Endothelial cell (in vitro differentiated cells): ENCODE data around the gene ITPR2. TPM values are rescaled to one million over a fixed set of nuclear protein-coding genes. Genes with fewer than 3 reads are reported as not detected.

Experiments used
- DNase-seq: peaks from one replicate; pipeline ENCODE4 v3.0.0; 2021; ENCODE audit warnings: low spot score
- H3K27ac Mint-ChIP-seq: one replicate; pipeline ENCODE4 v1.8.0; 2021; ENCODE audit warnings: mixed read lengths, inconsistent platforms; ENCODE audit not compliant: unreplicated experiment
- H3K27me3 Mint-ChIP-seq: one replicate; pipeline ENCODE4 v1.8.0; 2021; ENCODE audit warnings: mild to moderate bottlenecking, moderate library complexity, mixed read lengths, inconsistent platforms; ENCODE audit not compliant: unreplicated experiment
- H3K36me3 Mint-ChIP-seq: one replicate; pipeline ENCODE4 v1.8.0; 2021; ENCODE audit warnings: mild to moderate bottlenecking, low read depth, mixed read lengths, inconsistent platforms; ENCODE audit not compliant: unreplicated experiment
- H3K4me1 Mint-ChIP-seq: one replicate; pipeline ENCODE4 v1.8.0; 2021; ENCODE audit warnings: mild to moderate bottlenecking, mixed read lengths, inconsistent platforms; ENCODE audit not compliant: unreplicated experiment
- H3K4me3 Mint-ChIP-seq: one replicate; pipeline ENCODE4 v1.8.0; 2021; ENCODE audit warnings: mild to moderate bottlenecking, mixed read lengths, inconsistent platforms; ENCODE audit not compliant: unreplicated experiment
- H3K9me3 Mint-ChIP-seq: one replicate; pipeline ENCODE4 v1.8.0; 2021; ENCODE audit warnings: mixed read lengths, inconsistent platforms; ENCODE audit not compliant: unreplicated experiment
- CTCF ChIP-seq: fragments of 200-600 bp; sonication (generic); IDR thresholded peaks from one replicate; pipeline ENCODE4 v1.5.0; 2021; ENCODE audit warnings: antibody characterized with exemption; ENCODE audit not compliant: unreplicated experiment
- total RNA-seq: library from RNA; stranded (reverse); fragmentation: NEBNext Ultra II Directional; extraction: Animal tissue kit (Norgen Biotek cat#: 25700); gene quantifications from one replicate; pipeline ENCODE4 v1.2.1, GENCODE V29; 2021; ENCODE audit not compliant: unreplicated experiment

The ITPR2 gene
- total RNA-seq, 1 donor from 2014 or later, result 33.8 TPM

DNA sequence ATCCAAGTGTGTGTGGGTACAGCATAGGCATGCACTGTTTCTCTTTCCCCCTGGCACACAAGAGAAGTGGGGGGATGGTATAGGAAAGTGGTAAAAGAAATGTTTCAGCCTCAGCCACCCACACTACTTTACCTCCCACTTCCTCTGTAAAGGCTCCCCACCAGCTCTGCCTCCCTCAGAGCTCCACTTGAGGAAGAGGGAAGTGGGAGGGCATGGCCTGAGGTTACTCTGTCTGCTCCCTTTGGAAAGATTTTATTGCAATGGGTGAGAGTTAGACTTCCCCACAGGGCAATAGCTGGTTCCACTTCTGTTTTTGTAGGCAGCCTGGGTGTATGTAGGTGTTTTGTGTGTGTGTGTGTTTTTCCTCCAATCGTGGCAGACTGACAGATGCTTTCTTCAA lies 492.3 kb downstream of the ITPR2 start:
- Mint-ChIP-seq H3K9me3 (no peaks in the 10 kb centered on the region), H3K4me3 (no peak overlapping the region), H3K27me3 (no peaks in the 10 kb centered on the region), H3K4me1 (peaks cover 17% of the 10 kb centered on the region), H3K27ac (no peak overlapping the region), H3K36me3 (no peaks in the 10 kb centered on the region)
- no peak for TF ChIP-seq CTCF
- DNase-seq, result no peak

GRCh38 chr12:26339976-26340375 lies 493.0 kb downstream of the ITPR2 start:
- H3K4me3 Mint-ChIP-seq, result no peak overlapping the region
- no peak overlapping the region for H3K27ac Mint-ChIP-seq
- no peaks in the 10 kb centered on the region for H3K9me3 Mint-ChIP-seq
- no peaks in the 10 kb centered on the region for H3K27me3 Mint-ChIP-seq
- TF ChIP-seq CTCF, result no peak
- H3K4me1 Mint-ChIP-seq, result peaks cover 17% of the 10 kb centered on the region
- H3K36me3 Mint-ChIP-seq, result no peaks in the 10 kb centered on the region
- no peak for DNase-seq

DNA sequence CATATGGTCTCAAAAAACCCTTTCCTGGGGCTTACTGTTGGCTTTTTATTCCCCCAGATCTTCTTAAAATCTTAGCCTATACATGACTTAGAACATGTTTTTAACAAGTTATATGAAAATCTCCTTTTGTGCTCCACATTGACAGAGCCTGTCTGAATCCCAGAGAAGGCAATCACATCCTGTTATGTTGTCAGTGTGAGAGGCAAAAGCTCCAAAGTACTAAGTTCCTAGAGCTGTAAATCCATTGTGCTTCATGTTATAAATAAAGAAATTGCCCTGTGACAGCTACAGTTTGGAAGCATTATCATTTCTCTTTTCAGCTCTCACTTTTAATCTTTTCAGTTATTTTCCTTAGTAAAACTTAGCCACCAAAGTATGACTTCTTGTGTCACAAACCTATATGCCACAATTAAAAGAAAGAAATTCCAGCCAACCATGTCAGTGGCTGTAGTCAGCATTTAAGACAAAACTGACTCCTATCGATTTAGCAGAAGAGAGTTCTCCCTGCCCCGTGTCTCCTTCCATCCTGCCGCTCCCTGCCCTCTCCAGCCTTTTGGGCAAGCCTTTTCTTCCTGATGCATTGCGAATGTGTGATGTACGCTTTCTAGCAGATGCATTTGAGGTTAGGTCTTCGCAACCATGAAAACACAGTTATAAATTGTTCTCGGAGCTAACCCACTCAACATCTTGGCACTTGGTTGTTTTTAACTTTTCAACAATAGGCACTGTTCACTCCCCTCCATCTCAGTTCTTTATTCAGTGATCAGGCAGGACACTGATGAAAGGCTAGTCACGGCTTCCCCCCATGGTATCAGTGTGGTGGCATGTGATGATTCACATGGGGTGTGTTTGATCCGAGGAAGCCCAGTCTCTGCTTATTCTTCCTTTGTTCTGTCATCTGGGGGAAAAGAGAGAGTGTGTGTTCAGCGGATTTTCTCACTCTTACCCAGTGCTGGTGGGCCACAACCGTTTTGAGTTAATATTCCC lies 494.1 kb downstream of the ITPR2 start:
- Mint-ChIP-seq H3K36me3 (peaks cover 3% of the 10 kb centered on the region), H3K27ac (no peak overlapping the region), H3K9me3 (no peaks in the 10 kb centered on the region), H3K4me1 (peaks cover 21% of the 10 kb centered on the region), H3K27me3 (no peaks in the 10 kb centered on the region), H3K4me3 (no peak overlapping the region)
- TF ChIP-seq CTCF, result no peak
- DNase-seq, result no peak

DNA sequence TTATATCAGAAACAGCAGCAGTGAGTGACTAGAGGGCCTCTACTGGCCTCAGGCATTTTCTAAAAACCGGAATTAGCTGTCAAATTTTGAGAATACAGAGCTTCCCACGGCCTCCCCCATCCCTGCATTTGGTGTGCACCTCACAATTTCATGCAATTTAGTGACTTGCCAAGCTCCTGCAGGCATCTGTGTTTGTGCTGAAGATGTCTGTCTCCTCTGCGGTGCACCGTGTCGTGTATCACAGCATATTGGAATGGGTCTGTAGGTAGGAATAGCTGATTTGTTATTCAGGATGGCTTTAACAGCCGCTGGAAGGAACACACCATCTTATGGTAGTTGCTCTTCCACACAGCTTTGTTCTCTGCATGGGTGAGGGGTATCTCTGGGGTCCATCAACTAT lies 497.3 kb downstream of the ITPR2 start:
- Mint-ChIP-seq H3K4me1 (peaks cover 10% of the 10 kb centered on the region), H3K36me3 (peaks cover 8% of the 10 kb centered on the region), H3K27ac (no peak overlapping the region), H3K27me3 (no peaks in the 10 kb centered on the region), H3K9me3 (no peaks in the 10 kb centered on the region), H3K4me3 (no peak overlapping the region)
- no peak for DNase-seq
- TF ChIP-seq CTCF, result no peak

DNA sequence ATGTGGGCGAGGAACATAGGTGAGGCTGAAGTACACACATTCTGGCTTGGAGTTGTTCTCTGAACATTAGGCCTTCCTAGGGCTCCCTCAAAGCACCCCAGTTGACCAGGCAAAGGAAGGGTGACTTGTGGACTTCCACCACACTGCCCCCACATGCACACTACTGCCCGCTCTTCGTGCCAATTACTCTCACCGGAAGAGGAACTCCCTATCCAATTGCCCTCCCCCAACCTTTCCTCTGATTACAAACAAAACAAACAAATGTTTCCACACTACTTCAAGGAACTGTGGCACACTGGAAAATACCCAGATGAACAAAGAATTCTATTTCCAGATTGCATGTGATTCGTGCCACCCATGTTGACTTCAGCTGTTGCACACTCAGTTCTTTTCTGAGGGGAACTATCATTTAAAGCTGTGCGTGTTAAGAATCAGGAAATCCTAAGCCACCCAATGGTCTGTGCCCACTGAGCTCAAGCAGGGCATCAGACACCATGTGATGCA lies 498.3 kb downstream of the ITPR2 start:
- Mint-ChIP-seq H3K4me1 (peaks cover 4% of the 10 kb centered on the region), H3K36me3 (peaks cover 8% of the 10 kb centered on the region), H3K27ac (no peak overlapping the region), H3K9me3 (no peaks in the 10 kb centered on the region), H3K4me3 (no peak overlapping the region), H3K27me3 (no peaks in the 10 kb centered on the region)
- TF ChIP-seq CTCF, result no peak
- DNase-seq, result no peak
